ENCODE measurements around the gene THEM4.

THEM4 gene

DNA sequence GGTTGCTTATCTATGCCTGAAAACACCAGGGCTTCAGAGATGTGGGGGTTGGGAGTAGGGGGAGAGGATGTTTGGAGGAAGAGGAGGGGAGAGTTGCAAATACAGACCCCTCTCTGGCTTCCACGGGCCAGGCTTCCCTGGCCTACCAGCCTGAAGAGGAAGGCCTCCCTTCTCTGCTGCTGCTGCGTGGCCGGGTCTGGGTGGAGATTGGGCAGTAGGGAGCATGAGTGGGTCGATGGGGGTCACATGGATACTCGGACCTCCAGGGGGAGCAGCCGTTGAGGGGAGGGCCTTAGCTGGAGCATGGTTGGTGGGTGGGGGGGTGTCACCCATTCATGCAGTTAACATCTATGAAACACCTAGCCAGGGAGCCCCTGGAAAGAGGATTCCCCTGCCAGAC lies 79.3 kb downstream of the THEM4 start:
- no peak overlapping the region for H3K4me3 ChIP-seq (ENCODE audit: low read depth, low read length)
- DNase-seq (ENCODE audit: low read depth) = no peak
- TF ChIP-seq POLR2A (IDR thresholded peaks at IDR 0.05; ENCODE audit: extremely low read depth, insufficient read length) = no peak
- TF ChIP-seq, protein P1, sequence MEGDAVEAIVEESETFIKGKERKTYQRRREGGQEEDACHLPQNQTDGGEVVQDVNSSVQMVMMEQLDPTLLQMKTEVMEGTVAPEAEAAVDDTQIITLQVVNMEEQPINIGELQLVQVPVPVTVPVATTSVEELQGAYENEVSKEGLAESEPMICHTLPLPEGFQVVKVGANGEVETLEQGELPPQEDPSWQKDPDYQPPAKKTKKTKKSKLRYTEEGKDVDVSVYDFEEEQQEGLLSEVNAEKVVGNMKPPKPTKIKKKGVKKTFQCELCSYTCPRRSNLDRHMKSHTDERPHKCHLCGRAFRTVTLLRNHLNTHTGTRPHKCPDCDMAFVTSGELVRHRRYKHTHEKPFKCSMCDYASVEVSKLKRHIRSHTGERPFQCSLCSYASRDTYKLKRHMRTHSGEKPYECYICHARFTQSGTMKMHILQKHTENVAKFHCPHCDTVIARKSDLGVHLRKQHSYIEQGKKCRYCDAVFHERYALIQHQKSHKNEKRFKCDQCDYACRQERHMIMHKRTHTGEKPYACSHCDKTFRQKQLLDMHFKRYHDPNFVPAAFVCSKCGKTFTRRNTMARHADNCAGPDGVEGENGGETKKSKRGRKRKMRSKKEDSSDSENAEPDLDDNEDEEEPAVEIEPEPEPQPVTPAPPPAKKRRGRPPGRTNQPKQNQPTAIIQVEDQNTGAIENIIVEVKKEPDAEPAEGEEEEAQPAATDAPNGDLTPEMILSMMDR (IDR thresholded peaks at IDR 0.05; ENCODE audit: low read depth, low read length) = no peak
- no peak for TF ChIP-seq MYC (IDR thresholded peaks at IDR 0.05; ENCODE audit: low read depth, low read length)
- TF ChIP-seq MAX (IDR thresholded peaks at IDR 0.05; ENCODE audit: low read depth, low read length) = no peak

- H3K4me3 ChIP-seq (ENCODE audit: low read depth, low read length) = no peak overlapping the region
- TF ChIP-seq POLR2A (IDR thresholded peaks at IDR 0.05; ENCODE audit: extremely low read depth, insufficient read length) (no peak), MAX (IDR thresholded peaks at IDR 0.05; ENCODE audit: low read depth, low read length) (no peak), MYC (IDR thresholded peaks at IDR 0.05; ENCODE audit: low read depth, low read length) (no peak)
- TF ChIP-seq, protein P1 (IDR thresholded peaks at IDR 0.05; ENCODE audit: low read depth, low read length) = no peak
- peak; percentile 38 for DNase-seq (ENCODE audit: low read depth)
These were observed 79.8 kb downstream of the THEM4 start for GRCh38 chr1:151829352-151830046.

GRCh38 chr1:151828921-151829320 lies 80.4 kb downstream of the THEM4 start:
- peak; percentile 54 for DNase-seq (ENCODE audit: low read depth)
- no peak overlapping the region for H3K4me3 ChIP-seq (ENCODE audit: low read depth, low read length)
- TF ChIP-seq, protein P1 (IDR thresholded peaks at IDR 0.05; ENCODE audit: low read depth, low read length) = no peak
- TF ChIP-seq MAX (IDR thresholded peaks at IDR 0.05; ENCODE audit: low read depth, low read length) (no peak), POLR2A (IDR thresholded peaks at IDR 0.05; ENCODE audit: extremely low read depth, insufficient read length) (no peak), MYC (IDR thresholded peaks at IDR 0.05; ENCODE audit: low read depth, low read length) (no peak)

- no peak overlapping the region for H3K4me3 ChIP-seq (ENCODE audit: low read depth, low read length)
- no peak for DNase-seq (ENCODE audit: low read depth)
- TF ChIP-seq POLR2A (IDR thresholded peaks at IDR 0.05; ENCODE audit: extremely low read depth, insufficient read length) = no peak
- TF ChIP-seq, protein P1 (IDR thresholded peaks at IDR 0.05; ENCODE audit: low read depth, low read length) = no peak
- TF ChIP-seq MYC (IDR thresholded peaks at IDR 0.05; ENCODE audit: low read depth, low read length) = no peak
- TF ChIP-seq MAX (IDR thresholded peaks at IDR 0.05; ENCODE audit: low read depth, low read length) = no peak
These were observed 81.5 kb downstream of the THEM4 start for GRCh38 chr1:151827853-151828252.

DNA sequence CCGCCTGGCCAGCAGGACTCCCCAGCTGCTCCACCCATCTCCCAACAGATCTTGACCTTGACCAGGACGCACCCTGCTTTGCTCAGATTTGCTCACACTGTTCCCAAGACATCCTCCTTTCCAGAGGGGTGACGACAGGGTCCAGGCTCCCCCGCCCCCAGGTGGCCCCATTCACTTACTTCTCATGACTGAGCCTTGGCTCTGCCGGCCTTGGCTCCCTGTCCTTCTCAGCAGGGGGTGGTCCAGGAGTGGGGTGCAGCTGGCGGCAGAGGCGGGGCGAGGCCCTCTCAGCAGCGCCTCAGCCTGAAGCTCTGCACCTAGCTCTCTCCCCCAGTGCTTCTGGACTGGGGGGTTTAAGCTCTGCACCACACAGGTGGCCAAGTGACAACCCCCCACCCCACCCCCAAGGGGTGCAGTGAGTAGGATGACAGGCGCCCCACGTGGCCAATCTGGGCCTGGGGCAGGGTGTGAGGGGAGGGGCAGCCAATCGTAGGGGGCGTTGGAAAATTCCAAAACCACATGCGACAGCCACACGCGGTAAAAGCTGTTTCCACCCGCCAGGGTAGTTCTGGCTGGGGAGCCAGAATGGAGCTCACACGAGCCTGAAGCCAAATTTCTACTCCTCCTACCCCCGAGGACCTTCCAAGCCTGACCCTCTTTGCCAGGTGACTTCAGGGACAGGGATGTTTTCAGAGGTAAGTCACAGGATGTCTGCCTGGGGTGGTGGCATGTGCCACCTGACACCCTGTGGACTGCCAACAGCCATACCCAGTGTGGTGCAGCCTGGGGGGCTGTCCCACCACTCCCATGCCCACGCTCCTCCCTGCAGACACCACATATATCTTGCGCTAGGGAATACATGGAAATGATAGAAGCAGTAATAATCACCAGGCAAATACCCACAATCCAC lies 83.3 kb downstream of the THEM4 start:
- no peak overlapping the region for H3K4me3 ChIP-seq (ENCODE audit: low read depth, low read length)
- no peak for DNase-seq (ENCODE audit: low read depth)
- TF ChIP-seq, protein P1 (IDR thresholded peaks at IDR 0.05; ENCODE audit: low read depth, low read length) = no peak
- TF ChIP-seq MAX (IDR thresholded peaks at IDR 0.05; ENCODE audit: low read depth, low read length) (no peak), POLR2A (IDR thresholded peaks at IDR 0.05; ENCODE audit: extremely low read depth, insufficient read length) (no peak), MYC (IDR thresholded peaks at IDR 0.05; ENCODE audit: low read depth, low read length) (no peak)
